Subcutaneous adipose tissue (tissue), 4 donors: Measurements from ENCODE around the gene ADGRL3. TPM values are rescaled to one million over a fixed set of nuclear protein-coding genes. Genes with fewer than 3 reads are reported as not detected.

Experiments
- CTCF ChIP-seq: fragments of 450-650 bp; IDR thresholded peaks from one replicate; pipeline ENCODE4 v1.5.1; 2016; ENCODE audit warnings: low read depth, mild to moderate bottlenecking, control low read depth, antibody characterized with exemption, moderate library complexity
- total RNA-seq, 4 donors: library from RNA; depleted of rRNA; stranded (reverse); fragments of >200 nt; gene quantifications; one replicate each; pipeline ENCODE4 v1.1.0, GENCODE V29; 2016

ADGRL3 gene
- total RNA-seq, 4 donors from 2014 or later, result 6.3 to 12.2 (median 9.2) TPM

DNA sequence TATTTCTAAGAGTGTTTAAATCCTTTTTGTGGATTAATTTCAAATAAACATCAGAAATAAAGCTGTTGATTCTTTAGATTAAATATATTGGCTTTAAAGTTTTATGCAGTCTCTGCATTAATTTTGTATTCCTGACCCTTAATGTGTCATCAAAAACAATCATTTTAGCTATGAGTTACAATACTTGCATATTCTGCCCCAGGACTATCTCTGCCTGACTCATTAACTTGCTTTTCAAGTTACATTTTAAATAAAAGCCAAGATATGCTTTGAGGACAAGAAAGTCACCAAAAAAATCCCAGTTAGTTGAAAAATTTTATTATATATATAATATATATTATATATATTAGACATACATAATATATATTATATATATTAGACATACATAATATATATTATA, 208.7 kb downstream of the ADGRL3 start:
- TF ChIP-seq CTCF, result no peak

DNA sequence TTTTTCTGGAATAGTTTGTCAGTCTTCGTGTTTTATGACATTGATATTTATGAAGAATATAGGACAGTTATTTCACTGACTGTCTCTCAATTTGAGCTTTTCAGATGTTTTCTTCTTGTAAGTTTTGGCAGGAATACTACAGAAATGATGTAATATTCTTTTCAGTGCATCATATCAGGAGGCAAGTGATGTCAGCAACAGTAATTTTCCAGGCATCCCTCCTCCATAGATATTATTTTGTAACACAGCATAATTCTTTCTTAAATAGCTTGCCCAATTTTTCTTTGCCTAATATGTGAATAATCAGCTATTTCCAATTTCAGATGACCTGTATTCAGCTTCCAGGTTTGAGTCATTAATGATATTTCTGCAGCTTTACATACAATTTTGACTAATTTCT, 211.1 kb downstream of the ADGRL3 start:
- TF ChIP-seq CTCF, result no peak

- no peak for TF ChIP-seq CTCF
Observed at GRCh38 chr4:61425315-61425714, 225.2 kb downstream of the ADGRL3 start.

GRCh38 chr4:61426229-61426628, 226.1 kb downstream of the ADGRL3 start:
- no peak for TF ChIP-seq CTCF

DNA sequence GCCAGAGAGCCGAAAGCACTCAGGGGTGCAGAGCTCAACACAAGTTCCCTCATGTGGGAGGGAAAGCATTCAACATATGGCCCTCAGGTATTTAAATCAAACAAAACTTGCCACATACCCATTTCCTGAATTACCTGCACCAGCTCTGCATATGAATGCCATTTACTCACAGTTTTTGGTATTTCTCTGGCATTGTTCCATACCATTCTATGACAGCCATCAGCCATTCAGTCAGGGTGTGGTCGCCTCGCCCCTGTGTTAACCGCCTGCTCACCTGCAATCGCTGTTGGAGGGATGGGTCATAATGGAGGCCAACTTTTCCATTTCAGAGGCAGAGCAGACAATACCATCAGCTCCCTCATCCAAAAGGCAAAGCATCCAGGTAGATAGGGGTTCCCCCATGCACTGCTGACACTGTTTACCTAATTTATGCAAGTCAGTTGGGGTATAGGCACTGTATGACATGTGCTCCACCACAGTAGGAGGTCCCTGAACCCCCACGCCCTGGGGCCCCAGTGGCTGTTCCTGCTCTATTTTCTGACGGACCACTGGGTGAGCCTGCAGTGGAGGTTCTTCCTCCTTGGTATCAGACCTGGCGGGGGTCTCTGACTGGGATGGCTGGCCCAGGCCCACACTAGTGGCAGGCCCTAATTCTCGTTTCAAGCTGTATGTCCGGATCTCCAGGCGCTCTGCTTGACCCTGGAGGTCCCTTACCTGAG, 227.1 kb downstream of the ADGRL3 start:
- TF ChIP-seq CTCF, result no peak

DNA sequence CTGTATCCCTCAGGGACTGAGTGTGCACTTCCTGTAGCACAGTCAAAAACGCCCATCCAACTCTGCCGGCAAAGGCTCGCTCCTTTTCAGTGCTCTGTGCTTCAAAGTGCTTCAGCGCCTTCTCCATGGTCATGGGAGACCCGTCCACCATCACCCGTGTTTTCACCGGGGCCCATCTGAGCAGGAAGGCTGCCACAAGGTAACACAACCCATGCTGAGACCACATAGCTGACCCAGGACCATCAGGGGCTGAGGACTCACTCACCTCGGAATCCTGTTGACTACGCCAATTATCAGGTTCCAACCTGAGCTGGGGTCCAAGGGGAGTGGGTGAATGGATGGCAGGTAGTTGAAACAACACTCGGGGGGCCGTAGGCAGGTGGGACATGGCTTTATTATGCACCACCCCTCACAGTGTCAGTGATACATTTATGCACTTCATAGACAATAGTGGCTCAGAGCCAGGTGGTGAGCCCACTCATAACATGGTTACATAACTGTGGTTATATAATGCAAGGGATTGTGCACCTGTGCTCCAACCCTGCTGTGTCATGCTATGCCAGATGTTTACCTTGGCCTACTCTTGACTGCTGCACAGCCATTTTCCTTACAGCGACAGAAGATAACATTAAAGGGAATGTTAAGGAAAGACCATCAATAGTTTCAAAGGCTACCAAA, 227.8 kb downstream of the ADGRL3 start:
- TF ChIP-seq CTCF, result no peak

DNA sequence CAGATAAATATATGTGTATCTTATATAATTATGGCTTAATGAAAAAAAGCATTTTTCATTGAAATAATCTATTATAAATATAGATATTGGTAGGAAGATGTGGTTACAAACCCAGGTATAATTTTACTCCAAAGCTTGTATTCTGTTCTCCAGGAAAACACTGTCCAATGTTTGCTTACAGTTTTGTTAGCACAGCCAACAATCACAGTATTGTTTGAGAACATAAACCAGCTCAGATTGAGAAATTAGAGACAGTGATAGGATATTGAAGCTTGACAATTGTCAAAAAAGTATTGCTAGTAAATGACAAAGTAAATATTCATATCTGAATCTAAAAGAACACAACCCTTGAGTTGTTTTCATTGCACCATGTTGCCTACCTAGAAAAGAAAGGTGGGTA, 228.8 kb downstream of the ADGRL3 start:
- TF ChIP-seq CTCF, result no peak
